AG09309 (cell line): Measurements from ENCODE around the gene FMN2.
A peak's percentile ranks its signal among the peaks of the same experiment; 100 is the strongest.

Experiments
- DNase-seq: peaks from one replicate; pipeline ENCODE4 v3.0.0-alpha.2; 2010; ENCODE audit warnings: low read depth
- H3K4me3 ChIP-seq: 2 replicates; pipeline ENCODE4 v1.5.1; 2011; ENCODE audit warnings: mild to moderate bottlenecking, low read depth, low read length, moderate library complexity; ENCODE audit not compliant: control insufficient read depth
- TF ChIP-seq, protein P1 (sequence below): IDR thresholded peaks from 2 replicates; pipeline ENCODE4 v1.5.1; 2011; ENCODE audit warnings: mild to moderate bottlenecking, low read depth, low read length, inconsistent platforms; ENCODE audit not compliant: insufficient read depth, control insufficient read depth; ENCODE audit errors: missing control alignments

Gene FMN2

DNA sequence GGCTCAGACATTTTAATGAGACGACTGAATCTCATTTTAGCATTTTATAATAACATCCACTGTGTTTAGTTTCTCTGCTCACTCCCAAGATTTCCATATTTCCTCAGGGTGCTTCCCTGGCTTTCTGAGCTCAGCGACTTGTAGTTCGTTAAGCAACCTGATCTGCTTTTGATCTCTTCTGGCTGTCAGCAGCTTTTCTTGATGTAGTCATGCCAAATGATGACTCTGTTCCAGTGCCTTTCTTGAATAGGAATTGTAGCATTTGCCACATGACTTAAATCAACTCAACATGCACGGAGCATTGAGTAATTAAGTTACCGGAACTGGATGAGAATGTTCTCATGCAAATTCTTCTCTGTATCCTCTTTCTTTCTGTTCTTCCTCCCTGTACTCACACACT lies 246.1 kb downstream of the FMN2 start:
- no peak overlapping the region for H3K4me3 ChIP-seq
- TF ChIP-seq, protein P1, sequence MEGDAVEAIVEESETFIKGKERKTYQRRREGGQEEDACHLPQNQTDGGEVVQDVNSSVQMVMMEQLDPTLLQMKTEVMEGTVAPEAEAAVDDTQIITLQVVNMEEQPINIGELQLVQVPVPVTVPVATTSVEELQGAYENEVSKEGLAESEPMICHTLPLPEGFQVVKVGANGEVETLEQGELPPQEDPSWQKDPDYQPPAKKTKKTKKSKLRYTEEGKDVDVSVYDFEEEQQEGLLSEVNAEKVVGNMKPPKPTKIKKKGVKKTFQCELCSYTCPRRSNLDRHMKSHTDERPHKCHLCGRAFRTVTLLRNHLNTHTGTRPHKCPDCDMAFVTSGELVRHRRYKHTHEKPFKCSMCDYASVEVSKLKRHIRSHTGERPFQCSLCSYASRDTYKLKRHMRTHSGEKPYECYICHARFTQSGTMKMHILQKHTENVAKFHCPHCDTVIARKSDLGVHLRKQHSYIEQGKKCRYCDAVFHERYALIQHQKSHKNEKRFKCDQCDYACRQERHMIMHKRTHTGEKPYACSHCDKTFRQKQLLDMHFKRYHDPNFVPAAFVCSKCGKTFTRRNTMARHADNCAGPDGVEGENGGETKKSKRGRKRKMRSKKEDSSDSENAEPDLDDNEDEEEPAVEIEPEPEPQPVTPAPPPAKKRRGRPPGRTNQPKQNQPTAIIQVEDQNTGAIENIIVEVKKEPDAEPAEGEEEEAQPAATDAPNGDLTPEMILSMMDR = no peak
- DNase-seq = peak; percentile 96

GRCh38 chr1:240338837-240339236 lies 247.2 kb downstream of the FMN2 start:
- TF ChIP-seq, protein P1 = no peak
- DNase-seq = no peak
- H3K4me3 ChIP-seq = no peak overlapping the region

GRCh38 chr1:240341365-240342250 lies 249.9 kb downstream of the FMN2 start:
- no peak overlapping the region for H3K4me3 ChIP-seq
- TF ChIP-seq, protein P1 = no peak
- no peak for DNase-seq

- no peak overlapping the region for H3K4me3 ChIP-seq
- TF ChIP-seq, protein P1 = no peak
- no peak for DNase-seq
Observed at GRCh38 chr1:240342251-240342625, 250.6 kb downstream of the FMN2 start.

- no peak for DNase-seq
- TF ChIP-seq, protein P1 = no peak
- H3K4me3 ChIP-seq = no peak overlapping the region
Observed at GRCh38 chr1:240343045-240343444, 251.4 kb downstream of the FMN2 start.

DNA sequence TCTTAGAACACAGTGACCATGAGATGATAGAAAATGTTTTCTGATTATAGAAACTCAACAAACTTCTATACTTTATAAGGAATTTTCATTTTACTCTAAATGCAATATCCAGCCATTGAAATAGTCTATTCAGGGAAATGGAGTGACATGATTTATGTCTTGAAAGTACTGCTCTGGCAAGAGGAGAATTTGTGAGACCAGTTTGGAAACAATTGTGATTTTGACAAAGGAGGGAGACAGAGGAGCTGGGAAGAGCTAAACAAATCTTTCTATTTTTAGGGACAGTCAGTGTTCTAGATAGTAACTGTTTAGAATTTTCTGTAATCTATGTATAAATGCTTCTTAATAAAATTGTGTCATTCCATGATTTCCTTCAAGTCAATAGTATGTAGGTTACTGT lies 252.3 kb downstream of the FMN2 start:
- H3K4me3 ChIP-seq = no peak overlapping the region
- TF ChIP-seq, protein P1 = no peak
- no peak for DNase-seq
